Hematopoietic multipotent progenitor cell treated with erythropoietin and hydrocortisone succinate and interleukin-3 and kit ligand, for 4 days (in vitro differentiated cells): ENCODE measurements around the gene SPPL2C.

ENCODE experiments used
- DNase-seq: peaks from one replicate; pipeline ENCODE4 v3.0.0-alpha.2; 2015

The SPPL2C gene

DNA sequence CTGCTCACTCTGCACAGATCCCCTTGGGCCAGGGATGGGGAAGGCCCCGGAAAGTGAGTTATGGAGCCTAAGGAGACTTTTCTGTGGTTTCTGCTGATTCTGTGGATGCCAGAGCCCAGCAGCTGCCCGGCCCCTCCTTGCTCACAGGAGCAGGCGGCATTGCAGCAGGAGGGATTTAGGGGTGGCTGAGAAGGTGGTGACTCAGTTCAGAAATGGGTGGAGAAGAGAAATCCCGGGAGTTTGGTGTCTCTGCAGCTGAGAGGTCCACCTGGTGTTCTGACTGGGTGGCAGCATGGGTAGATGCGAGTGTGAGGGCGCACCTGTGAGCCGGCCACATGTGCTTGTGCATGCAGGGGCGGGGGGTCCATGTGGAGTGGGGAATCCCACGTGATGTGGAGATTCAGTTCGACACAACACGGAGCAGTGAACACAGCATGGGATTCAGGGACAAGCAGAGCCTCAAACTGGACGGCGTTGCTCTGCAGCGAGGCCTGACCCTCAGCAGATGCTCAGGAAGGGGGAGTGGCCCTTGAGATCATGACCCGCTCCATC lies 16.0 kb upstream of the SPPL2C start:
- DNase-seq, result no peak

GRCh38 chr17:45833920-45834319 lies 10.8 kb upstream of the SPPL2C start:
- DNase-seq, result no peak

- DNase-seq, result no peak
Observed at GRCh38 chr17:45834471-45835396, 9.9 kb upstream of the SPPL2C start.

- no peak for DNase-seq
Observed at GRCh38 chr17:45835481-45835880, 9.2 kb upstream of the SPPL2C start.

- DNase-seq, result no peak
Observed at GRCh38 chr17:45836047-45837044, 8.3 kb upstream of the SPPL2C start.

DNA sequence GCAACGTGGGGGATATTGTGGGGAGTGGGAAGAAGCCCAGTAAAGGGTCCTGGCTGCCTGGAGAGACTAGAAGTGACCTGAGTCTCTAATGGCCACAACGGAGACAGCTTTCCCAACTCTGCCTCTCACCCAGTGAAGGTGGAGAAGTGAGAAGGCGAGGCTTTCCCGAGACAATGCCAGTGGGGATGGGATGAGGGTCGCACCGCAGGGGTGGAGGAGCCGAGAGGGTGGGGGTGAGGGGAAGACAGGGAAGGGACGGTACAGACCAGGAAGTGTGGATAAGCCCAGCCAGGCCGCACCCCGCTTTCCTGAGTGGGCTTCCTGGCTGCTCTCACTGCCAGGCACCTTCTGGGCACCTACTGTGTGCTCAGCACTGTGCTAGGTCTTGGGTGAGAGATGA lies 7.5 kb upstream of the SPPL2C start:
- no peak for DNase-seq

- DNase-seq, result no peak
Observed at GRCh38 chr17:45837603-45838002, 7.1 kb upstream of the SPPL2C start.

DNA sequence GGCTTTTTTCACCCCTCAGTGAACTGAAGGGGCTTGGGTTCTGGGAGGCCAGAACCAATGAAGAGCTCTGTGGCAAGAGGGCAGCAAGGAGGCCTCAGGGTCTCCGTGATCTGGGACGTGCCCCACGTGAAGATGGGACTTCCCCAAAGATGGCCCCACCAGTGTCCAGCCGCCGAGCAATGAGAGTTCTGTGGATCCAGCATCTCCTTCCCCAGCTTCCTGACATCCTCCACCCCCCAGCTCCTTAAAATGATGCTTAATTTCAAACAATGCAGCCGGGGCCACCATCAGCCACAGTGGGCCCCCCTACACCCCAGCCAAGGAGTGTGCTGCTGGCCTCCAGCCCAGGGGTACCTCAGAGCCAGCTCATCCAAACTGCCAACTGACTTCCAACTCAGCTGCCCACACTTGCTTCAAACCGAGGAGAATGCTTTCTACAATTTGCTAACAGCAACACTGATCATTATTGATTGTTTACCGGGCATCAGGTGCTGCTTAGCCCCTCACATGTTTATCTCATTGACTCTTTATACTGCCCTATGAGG lies 5.9 kb upstream of the SPPL2C start:
- no peak for DNase-seq

DNA sequence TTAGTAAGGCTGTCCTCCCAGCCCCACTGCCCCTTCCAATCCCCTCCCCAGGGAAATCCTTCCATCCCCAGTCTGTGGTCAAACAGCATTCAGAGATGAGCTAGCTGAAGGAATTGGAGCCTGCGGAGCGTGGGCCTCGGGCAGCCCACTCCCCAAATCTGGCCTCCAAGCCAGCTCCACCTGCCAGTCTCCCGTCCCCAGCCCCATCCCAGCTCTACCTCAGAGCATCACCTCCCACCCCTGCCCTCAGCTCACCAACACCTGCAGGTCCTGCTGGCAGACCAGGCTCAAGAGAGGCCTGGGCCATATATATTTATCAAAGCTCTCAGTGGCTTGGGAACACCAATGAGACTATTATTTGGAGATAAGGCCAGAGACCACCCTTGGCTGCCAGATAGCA lies 5.2 kb upstream of the SPPL2C start:
- DNase-seq, result no peak

DNA sequence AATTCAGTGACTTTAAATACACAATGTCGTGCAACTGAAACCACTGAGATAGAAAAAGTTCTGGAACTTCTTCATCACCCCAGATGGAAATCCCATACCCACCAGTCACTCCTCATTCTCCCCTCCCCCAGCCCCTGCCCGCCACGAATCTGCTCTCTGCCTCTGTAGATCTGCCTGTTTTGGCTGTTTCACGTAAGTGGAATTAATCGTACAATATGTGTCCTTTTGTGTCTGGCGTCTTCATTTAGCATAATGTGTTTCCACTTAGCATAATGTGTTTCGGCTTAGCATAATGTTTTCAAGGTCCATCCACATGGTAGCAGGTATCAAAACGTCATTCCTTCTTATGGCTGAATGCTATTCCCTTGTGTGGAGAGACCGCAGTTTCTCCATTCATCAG lies 3.5 kb upstream of the SPPL2C start:
- no peak for DNase-seq

DNA sequence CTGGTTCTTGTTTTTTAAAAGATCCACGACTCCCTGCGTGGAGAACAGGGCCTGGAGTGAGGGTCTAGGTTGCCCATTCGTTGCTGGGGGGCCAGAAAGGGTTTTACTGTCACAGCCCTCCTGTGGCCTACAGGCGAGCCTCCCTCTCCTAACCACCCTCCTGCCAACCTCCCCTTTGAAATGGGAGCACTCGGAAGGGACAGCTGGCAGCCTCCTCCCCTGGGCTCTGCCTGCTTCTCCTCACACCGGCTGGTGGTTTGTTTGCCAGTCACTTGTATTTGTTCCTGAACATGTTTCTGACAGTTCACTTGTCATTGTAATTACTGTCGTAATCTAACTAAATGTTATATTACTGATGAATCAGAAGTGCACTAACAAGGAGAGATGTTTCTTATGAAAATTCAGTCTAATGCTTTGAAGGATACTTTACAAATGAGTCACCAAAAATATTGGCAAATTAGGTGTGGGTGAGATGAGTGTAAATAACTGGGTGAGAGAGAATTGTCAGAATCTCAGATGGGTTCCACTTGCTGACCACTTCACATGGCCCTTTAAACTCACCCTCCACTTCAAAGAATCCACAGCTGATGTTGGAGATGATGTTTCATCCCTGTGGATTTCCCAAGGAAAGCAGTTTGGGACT lies 2.7 kb upstream of the SPPL2C start:
- DNase-seq, result no peak

DNA sequence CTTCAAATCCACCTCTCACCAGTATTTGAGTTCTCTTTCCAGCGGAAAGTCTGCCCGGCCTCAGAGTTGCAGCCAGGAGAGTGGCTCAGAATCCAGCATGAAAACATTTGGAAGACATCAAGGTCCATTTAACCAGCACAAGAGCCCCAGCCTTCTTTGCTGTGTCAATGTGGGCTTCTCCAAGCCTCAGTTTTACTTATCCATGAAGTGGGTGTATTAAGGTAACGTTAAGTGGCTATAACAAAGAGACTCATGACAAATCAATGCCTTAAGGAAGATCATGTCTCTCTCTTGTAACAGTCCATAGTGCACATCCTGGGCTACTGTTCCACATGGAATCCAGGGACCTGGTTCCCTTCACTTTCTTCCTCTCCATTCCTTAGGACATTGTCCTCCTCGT lies 959 bp upstream of the SPPL2C start:
- no peak for DNase-seq

GRCh38 chr17:45845376-45846185 lies 900 bp downstream of the SPPL2C start:
- no peak for DNase-seq

DNA sequence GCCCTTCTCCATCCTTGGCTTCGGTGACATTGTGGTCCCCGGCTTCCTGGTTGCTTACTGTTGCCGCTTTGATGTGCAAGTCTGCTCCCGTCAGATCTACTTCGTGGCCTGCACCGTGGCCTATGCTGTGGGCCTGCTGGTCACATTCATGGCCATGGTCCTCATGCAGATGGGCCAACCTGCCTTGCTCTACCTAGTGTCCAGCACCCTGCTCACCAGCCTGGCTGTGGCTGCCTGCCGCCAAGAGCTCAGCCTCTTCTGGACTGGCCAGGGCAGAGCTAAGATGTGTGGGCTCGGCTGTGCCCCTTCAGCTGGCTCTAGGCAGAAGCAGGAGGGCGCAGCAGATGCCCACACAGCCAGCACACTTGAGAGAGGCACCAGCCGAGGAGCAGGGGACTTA lies 1.5 kb downstream of the SPPL2C start:
- no peak for DNase-seq

- no peak for DNase-seq
Observed at GRCh38 chr17:45846646-45847045, 2.0 kb downstream of the SPPL2C start.

DNA sequence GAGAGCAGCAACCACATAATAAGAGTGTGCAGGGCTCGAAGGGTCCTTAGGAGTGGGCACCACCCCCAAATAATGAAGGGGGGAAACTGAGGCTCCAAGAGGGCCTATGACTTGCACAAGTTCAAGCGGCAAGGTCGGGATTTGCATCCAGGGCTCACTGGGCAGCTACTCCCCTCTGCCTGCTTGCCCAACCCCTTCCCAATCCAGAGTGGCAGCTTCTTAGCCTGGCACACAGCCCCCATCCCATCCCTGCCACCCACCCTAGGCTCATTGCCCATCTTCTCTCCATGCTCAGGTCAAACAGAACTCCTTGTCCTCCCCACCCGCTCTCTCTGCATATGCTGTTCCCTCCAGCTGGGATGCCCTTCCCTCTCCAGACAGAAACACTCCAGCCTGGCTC lies 2.4 kb downstream of the SPPL2C start:
- DNase-seq, result no peak

- DNase-seq, result no peak
Observed at GRCh38 chr17:45847747-45848146, 3.1 kb downstream of the SPPL2C start.

DNA sequence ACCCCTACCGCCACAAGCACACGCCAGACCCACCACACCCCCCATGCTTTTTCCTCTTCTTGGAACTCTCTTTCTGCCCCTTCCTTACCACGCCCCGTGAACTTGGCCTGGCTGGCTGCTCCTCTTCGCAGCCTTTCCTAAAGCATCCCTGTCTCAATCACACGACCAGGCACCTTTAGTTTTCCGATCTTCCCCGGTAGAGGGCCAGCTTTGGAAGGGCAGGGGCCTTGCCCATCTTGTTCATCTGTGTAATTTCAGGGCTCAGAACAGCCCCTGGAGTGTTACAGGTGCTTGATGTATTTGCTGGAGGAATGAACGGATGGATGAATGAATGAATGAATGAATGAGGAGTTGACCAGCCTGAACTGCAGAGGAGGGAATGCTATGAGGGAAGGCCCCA lies 3.7 kb downstream of the SPPL2C start:
- DNase-seq, result no peak

DNA sequence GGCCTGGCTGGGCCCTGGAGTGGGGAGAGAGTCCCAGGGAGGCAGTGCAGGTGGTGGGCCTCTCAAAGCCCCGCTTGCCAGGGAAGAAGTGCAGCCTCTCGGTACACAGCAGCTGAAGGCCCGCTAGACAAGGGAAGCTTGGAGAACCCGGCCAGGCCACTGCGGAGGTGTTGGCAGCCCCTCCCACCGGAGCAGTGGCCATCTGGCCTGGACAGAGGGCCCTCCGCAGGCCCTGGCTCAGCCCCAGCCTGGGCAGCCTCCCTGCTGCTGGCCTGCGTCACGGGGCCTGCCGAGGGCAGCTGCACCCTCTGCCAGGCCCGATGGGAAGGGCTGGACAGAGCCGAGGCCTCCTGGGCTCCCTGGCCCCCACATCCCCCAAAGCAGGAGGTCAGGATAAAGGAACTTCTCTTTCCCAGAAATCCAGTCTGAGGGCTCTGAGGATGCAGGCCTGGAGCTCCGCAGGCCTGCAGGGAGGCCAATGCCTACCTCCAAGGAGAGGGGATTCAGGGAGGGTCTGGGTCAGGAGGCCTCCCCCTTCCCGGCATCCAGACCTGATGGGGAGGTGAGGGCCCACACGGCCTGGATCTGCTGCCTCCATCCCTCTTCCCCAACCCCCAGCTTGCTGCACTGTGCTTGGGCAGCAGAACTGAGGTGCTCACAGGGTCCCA lies 4.3 kb downstream of the SPPL2C start:
- no peak for DNase-seq

DNA sequence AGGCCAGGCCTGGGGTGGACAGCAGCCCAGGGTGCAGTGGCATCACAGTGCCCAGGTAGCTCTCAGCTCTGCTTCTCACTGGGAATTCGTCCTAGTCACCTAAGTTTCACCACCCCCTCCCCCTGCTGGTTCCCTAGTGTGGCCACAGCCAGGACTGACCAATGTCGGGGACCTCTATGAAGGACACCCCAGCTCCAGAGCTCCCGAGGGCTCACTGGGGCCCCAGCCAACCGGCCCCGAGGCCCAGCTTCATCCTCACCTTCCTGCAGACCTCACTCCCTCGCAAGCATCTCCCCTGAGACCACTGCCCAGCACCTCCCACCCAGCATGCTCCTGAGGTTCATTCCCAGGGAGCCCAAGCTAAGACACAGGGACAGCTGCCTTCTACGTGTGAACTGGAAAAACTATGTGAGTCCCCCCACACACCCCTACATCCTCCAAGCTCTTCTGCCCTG lies 4.9 kb downstream of the SPPL2C start:
- no peak for DNase-seq

- DNase-seq, result no peak
Observed at GRCh38 chr17:45850011-45850410, 5.3 kb downstream of the SPPL2C start.
